Mesenchymal stem cell (in vitro differentiated cells and primary cell): ENCODE results near the gene COL18A1.
A peak's percentile ranks its signal among the peaks of the same experiment; 100 is the strongest.

ENCODE experiments used
- DNase-seq: peaks from one replicate; pipeline ENCODE4 v3.0.0-alpha.2; 2013
- H2AFZ ChIP-seq: one replicate; pipeline ENCODE4 v1.6.1; 2013; ENCODE audit warnings: low read depth, mild to moderate bottlenecking, control low read depth, inconsistent platforms, low read length, moderate library complexity
- H2AK5ac ChIP-seq: 2 replicates; pipeline ENCODE4 v1.6.1; 2013; ENCODE audit warnings: low read length, moderate library complexity, mild to moderate bottlenecking, inconsistent platforms; ENCODE audit not compliant: severe bottlenecking
- H2BK120ac ChIP-seq: one replicate; pipeline ENCODE4 v1.6.1; 2013; ENCODE audit warnings: low read depth, mild to moderate bottlenecking, inconsistent platforms, low read length, moderate library complexity
- H2BK12ac ChIP-seq, 2 experiments: one replicate each; pipeline ENCODE4 v1.6.1; 2013; ENCODE audit warnings: inconsistent platforms in 2 of 2, low read length in 2 of 2, mild to moderate bottlenecking in 2 of 2, moderate library complexity in 2 of 2, control low read depth in 1 of 2
- H2BK15ac ChIP-seq: one replicate; pipeline ENCODE4 v1.6.1; 2013; ENCODE audit warnings: mild to moderate bottlenecking, low read depth, inconsistent platforms; ENCODE audit not compliant: poor library complexity, severe bottlenecking
- H2BK5ac ChIP-seq: 2 replicates; pipeline ENCODE4 v1.6.1; 2013; ENCODE audit warnings: low read depth, mild to moderate bottlenecking, low read length, control low read depth, inconsistent platforms; ENCODE audit not compliant: poor library complexity, severe bottlenecking
- H3K14ac ChIP-seq, 2 experiments: one replicate each; pipeline ENCODE4 v1.6.1; 2013; ENCODE audit warnings: inconsistent platforms in 2 of 2, low read length in 2 of 2, control low read depth in 1 of 2, mild to moderate bottlenecking in 1 of 2, moderate library complexity in 1 of 2
- H3K18ac ChIP-seq, 2 experiments: one replicate each; pipeline ENCODE4 v1.6.1; 2013; ENCODE audit warnings: inconsistent platforms in 2 of 2, low read length in 2 of 2, control low read depth in 1 of 2, low read depth in 1 of 2, mild to moderate bottlenecking in 1 of 2
- H3K23ac ChIP-seq, 2 experiments: one replicate each; pipeline ENCODE4 v1.6.1; 2013; ENCODE audit warnings: inconsistent platforms in 2 of 2, low read length in 2 of 2, mild to moderate bottlenecking in 2 of 2, moderate library complexity in 2 of 2, control low read depth in 1 of 2
- H3K27ac ChIP-seq: 2 replicates; pipeline ENCODE4 v1.5.1; 2013; ENCODE audit warnings: mild to moderate bottlenecking, moderate library complexity, low read length, control low read depth, inconsistent platforms; ENCODE audit not compliant: poor library complexity, severe bottlenecking
- H3K27me3 ChIP-seq, 2 experiments: 2 replicates each; pipeline versions ENCODE4 v1.6.1 to v1.7.0; 2013; ENCODE audit warnings: low read length in 2 of 2, mild to moderate bottlenecking in 2 of 2, moderate library complexity in 2 of 2, control low read depth in 1 of 2, inconsistent platforms in 1 of 2; ENCODE audit not compliant: control insufficient read depth in 1 of 2, insufficient read depth in 1 of 2
- H3K36me3 ChIP-seq, 2 experiments: 2 replicates each; pipeline versions ENCODE4 v1.6.1 to v1.7.0; 2013; ENCODE audit warnings: low read length in 2 of 2, control low read depth in 1 of 2, inconsistent platforms in 1 of 2, low read depth in 1 of 2, mild to moderate bottlenecking in 1 of 2; ENCODE audit not compliant: insufficient read depth in 2 of 2, control insufficient read depth in 1 of 2
- H3K4ac ChIP-seq, 2 experiments: one replicate each; pipeline ENCODE4 v1.6.1; 2013; ENCODE audit warnings: inconsistent platforms in 2 of 2, low read length in 2 of 2, mild to moderate bottlenecking in 2 of 2, moderate library complexity in 2 of 2, control low read depth in 1 of 2, low read depth in 1 of 2
- H3K4me1 ChIP-seq: 2 replicates; pipeline ENCODE4 v1.6.1; 2013; ENCODE audit warnings: low read depth, low read length, control low read depth; ENCODE audit not compliant: control insufficient read depth, insufficient read depth
- H3K4me2 ChIP-seq: 2 replicates; pipeline ENCODE4 v1.6.1; 2013; ENCODE audit warnings: low read length, mild to moderate bottlenecking, inconsistent platforms; ENCODE audit not compliant: poor library complexity, severe bottlenecking
- H3K4me3 ChIP-seq, 2 experiments: 2 replicates each; pipeline versions ENCODE4 v1.5.1 to v1.7.0; 2013; ENCODE audit warnings: low read length in 2 of 2, mild to moderate bottlenecking in 2 of 2, control low read depth in 1 of 2, low read depth in 1 of 2; ENCODE audit not compliant: insufficient read depth in 1 of 2
- H3K79me1 ChIP-seq: replicated peaks from 2 replicates; pipeline ENCODE4 v1.6.1; 2013; ENCODE audit warnings: mild to moderate bottlenecking, control low read depth, low read length, inconsistent platforms; ENCODE audit not compliant: poor library complexity, severe bottlenecking
- H3K9ac ChIP-seq: 2 replicates; pipeline ENCODE4 v1.7.0; 2013; ENCODE audit warnings: mild to moderate bottlenecking, low read length, moderate library complexity
- H3K9me3 ChIP-seq: 2 replicates; pipeline ENCODE4 v1.7.0; 2013; ENCODE audit warnings: mild to moderate bottlenecking, low read length; ENCODE audit not compliant: control insufficient read depth
- H4K8ac ChIP-seq: one replicate; pipeline ENCODE4 v1.6.1; 2013; ENCODE audit warnings: inconsistent platforms, mild to moderate bottlenecking, low read length, moderate library complexity
- H4K91ac ChIP-seq: one replicate; pipeline ENCODE4 v1.6.1; 2013; ENCODE audit warnings: mild to moderate bottlenecking, low read length, inconsistent platforms
- WGBS: methylation state at CpG from one replicate; pipeline ENCODE4 v1.1.7; 2013; ENCODE audit warnings: mixed read lengths; 5-methylcytosine and 5-hydroxymethylcytosine counted together

The COL18A1 gene

DNA sequence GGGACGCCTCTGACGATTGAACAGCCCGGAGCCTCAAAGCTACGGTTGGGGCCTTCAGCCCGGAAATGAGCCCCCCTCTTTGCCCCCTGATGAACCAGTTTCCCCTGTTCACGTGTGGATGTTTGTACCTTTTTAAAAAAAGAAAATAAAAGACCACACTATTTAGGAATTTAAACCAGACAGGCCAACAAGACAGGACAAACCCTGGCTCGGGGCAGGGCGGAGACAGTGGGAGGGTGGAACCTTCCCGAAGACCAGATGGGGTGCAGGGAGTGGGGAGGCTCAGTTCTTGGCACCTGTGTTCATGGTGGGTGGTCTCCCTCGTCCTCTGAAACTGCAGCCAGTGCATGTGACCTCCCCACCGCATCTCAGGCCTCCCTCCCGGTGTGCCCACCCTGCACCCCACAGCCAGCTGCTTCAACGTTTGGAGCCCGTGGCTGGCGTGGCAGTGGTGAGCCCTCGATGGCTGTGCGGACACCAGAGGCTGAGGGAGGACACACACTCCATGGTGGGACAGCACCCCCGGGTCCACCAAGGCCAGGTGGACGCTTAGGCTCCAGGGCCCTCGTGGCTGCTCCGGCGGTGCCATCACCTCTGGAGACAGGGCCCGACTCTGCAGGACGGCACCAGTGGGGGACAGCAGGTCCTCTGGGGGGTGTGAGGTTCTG lies 45.6 kb downstream of the COL18A1 start:
- Histone ChIP-seq H3K4me1 (peaks cover 54% of the 10 kb centered on the region), H4K8ac (no peak overlapping the region)

DNA sequence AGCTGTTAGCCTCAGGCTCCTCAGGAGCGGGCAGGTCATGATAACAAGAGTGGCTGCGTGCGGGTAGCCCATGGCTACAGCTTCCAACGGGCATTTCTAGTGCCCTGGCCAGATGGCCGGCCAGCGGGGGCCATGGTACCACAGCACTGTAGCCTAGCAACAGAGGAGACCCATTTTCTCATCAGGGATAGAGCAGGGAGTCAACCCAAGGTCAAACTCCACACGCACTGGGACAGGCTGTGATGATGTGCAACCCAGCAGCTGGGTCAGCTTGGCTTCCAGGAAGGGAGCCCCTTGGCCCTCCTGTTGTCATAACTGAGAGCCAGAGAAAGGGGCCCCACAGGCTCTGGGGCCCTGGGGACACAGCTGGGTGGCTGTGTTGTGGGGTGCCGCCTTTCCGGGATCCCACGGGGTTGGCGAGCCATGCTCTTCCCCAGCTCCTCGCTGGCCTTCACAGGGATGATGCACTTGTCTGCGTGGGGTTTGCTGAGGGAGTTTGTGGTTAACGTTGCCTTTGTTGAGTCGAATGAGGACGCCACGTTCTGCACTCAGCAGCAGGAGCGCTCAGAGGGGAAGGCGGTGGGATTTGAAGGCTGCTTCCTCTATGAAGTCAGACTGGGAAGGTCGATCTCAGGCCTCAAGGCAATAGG lies 46.3 kb downstream of the COL18A1 start:
- Histone ChIP-seq H3K9ac (no peak overlapping the region), H3K4me2 (no peak overlapping the region), H3K79me1 (peaks cover 19% of the 10 kb centered on the region), H3K27me3 (peaks cover 0 to 5% of the 10 kb centered on the region in 2 experiments), H3K4ac (no peak overlapping the region), H3K18ac (no peak overlapping the region), H2BK15ac (no peak overlapping the region), H2BK120ac (no peak overlapping the region), H4K8ac (no peak overlapping the region), H3K4me3 (no peak overlapping the region), H2BK12ac (no peak overlapping the region), H3K23ac (no peak overlapping the region), H3K27ac (no peak overlapping the region), H3K4me1 (peaks cover 60% of the 10 kb centered on the region), H2AFZ (no peak overlapping the region), H4K91ac (no peak overlapping the region), H3K36me3 (peaks cover 5 to 71% of the 10 kb centered on the region in 2 experiments), H3K9me3 (peaks cover 7% of the 10 kb centered on the region), H2AK5ac (no peak overlapping the region), H2BK5ac (no peak overlapping the region), H3K14ac (no peak overlapping the region)
- 93% methylated on average over 20 of the region's 20 CpGs for WGBS
- no peak for DNase-seq

More for the DNA sequence above, 45.6 kb downstream of the COL18A1 start:
- Histone ChIP-seq H3K18ac (no peak overlapping the region), H3K14ac (no peak overlapping the region), H2BK120ac (no peak overlapping the region), H3K27ac (no peak overlapping the region), H3K9ac (no peak overlapping the region), H3K36me3 (peaks cover 5 to 66% of the 10 kb centered on the region in 2 experiments), H3K27me3 (peaks cover 0 to 5% of the 10 kb centered on the region in 2 experiments), H3K23ac (no peak overlapping the region), H4K91ac (no peak overlapping the region), H3K4me2 (no peak overlapping the region), H2BK15ac (no peak overlapping the region), H2AK5ac (no peak overlapping the region), H3K4ac (no peak overlapping the region), H3K4me3 (no peak overlapping the region), H2BK5ac (no peak overlapping the region), H2BK12ac (no peak overlapping the region), H3K79me1 (peaks cover 19% of the 10 kb centered on the region), H2AFZ (no peak overlapping the region), H3K9me3 (peaks cover 10% of the 10 kb centered on the region)
- DNase-seq, result no peak
- 97% methylated on average over 21 of the region's 24 CpGs for WGBS

DNA sequence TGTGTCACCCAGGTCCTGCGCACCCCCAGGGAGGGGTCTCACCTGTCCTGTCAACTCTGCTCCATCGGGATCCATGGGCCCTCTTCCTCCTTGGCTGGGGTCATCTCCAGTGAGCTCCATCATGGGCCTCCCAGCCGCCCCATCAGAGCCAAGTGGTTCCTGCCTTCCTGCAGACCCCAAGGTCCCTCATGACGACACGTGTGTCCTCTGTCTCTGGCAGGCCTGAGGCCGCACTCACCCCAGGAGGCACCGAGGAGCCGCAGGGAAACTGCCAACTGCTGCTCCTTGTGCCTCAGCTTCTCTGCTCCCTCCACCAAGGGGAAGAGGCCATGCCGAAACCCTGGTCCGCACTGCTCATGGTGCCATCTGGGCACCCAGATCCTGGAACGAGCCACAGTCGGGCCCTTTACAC lies 46.8 kb downstream of the COL18A1 start:
- Histone ChIP-seq H2AFZ (no peak overlapping the region), H2BK15ac (no peak overlapping the region), H3K79me1 (peaks cover 21% of the 10 kb centered on the region), H3K27ac (no peak overlapping the region), H2AK5ac (no peak overlapping the region), H3K4ac (no peak overlapping the region), H4K91ac (no peak overlapping the region), H3K9me3 (peaks cover 2% of the 10 kb centered on the region), H3K36me3 (peaks cover 5 to 76% of the 10 kb centered on the region in 2 experiments), H3K14ac (no peak overlapping the region), H3K4me3 (no peak overlapping the region), H3K23ac (no peak overlapping the region), H3K27me3 (peaks cover 0 to 5% of the 10 kb centered on the region in 2 experiments), H3K4me1 (peaks cover 65% of the 10 kb centered on the region), H4K8ac (no peak overlapping the region), H3K18ac (no peak overlapping the region), H2BK12ac (no peak overlapping the region), H2BK5ac (no peak overlapping the region), H3K9ac (no peak overlapping the region), H2BK120ac (no peak overlapping the region), H3K4me2 (no peak overlapping the region)
- DNase-seq, result no peak
- WGBS, result 94% methylated on average over 12 of the region's 12 CpGs

DNA sequence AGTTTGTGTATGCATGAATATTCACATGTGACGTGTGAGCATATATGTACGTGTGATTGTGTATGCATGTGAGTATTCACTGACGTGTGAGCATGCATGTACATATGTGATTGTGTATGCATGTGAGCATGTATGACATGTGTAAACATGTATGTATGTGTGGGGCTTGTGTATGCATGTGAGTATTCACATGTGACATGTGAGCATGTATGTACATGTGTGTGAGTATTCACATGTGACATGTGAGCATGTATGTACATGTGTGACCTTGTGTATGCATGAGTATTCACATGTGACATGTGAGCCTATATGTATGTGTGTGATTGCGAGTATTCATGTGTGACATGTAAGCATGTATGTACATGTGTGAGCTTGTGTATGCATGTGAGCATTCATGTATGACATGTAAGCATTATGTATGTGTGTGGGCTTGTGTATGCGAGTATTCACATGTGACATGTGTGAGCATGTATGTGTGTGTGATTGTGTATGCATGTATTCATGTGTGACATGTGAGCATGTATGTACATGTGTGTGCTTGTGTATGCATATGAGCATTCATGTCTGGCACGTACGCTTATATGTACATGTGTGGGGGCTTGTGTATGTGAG lies 47.8 kb downstream of the COL18A1 start:
- peaks cover 68% of the 10 kb centered on the region for H3K4me1 ChIP-seq
- no peak overlapping the region for H2BK12ac ChIP-seq
- H4K91ac ChIP-seq, result no peak overlapping the region
- peaks cover 24% of the 10 kb centered on the region for H3K79me1 ChIP-seq
- DNase-seq, result no peak
- H2AFZ ChIP-seq, result no peak overlapping the region
- H3K4me2 ChIP-seq, result no peak overlapping the region
- H4K8ac ChIP-seq, result no peak overlapping the region
- H3K27me3 ChIP-seq, result peaks cover 0 to 5% of the 10 kb centered on the region in 2 experiments
- no peak overlapping the region for H3K18ac ChIP-seq
- no peak overlapping the region for H3K4me3 ChIP-seq
- no peak overlapping the region for H2BK120ac ChIP-seq
- H3K23ac ChIP-seq, result no peak overlapping the region
- H3K36me3 ChIP-seq, result peaks cover 5 to 86% of the 10 kb centered on the region in 2 experiments
- WGBS, result 96% methylated on average over 7 of the region's 7 CpGs
- no peak overlapping the region for H3K27ac ChIP-seq
- peak overlapping the region in 1 of 2 experiments; percentile 31 for H3K14ac ChIP-seq
- H3K9ac ChIP-seq, result no peak overlapping the region
- H3K9me3 ChIP-seq, result no peaks in the 10 kb centered on the region
- no peak overlapping the region for H2BK5ac ChIP-seq
- no peak overlapping the region for H2BK15ac ChIP-seq
- no peak overlapping the region for H2AK5ac ChIP-seq
- no peak overlapping the region for H3K4ac ChIP-seq
